GM12872 (cell line): ENCODE data around the gene GSG1.

Experiments
- CTCF ChIP-seq: IDR thresholded peaks from 3 replicates; pipeline ENCODE4 v1.5.1; 2011; ENCODE audit warnings: low read depth, mild to moderate bottlenecking, low read length, moderate library complexity; ENCODE audit not compliant: insufficient read depth

Gene GSG1

GRCh38 chr12:13090054-13090453, 13.4 kb downstream of the GSG1 start:
- TF ChIP-seq CTCF = no peak

- no peak for TF ChIP-seq CTCF
Measured at GRCh38 chr12:13088496-13088895, 15.0 kb downstream of the GSG1 start.

GRCh38 chr12:13087766-13088165, 15.7 kb downstream of the GSG1 start:
- TF ChIP-seq CTCF = no peak

- no peak for TF ChIP-seq CTCF
Measured at GRCh38 chr12:13085968-13086686, 17.3 kb downstream of the GSG1 start.

GRCh38 chr12:13084898-13085640, 18.4 kb downstream of the GSG1 start:
- no peak for TF ChIP-seq CTCF

- TF ChIP-seq CTCF = no peak
Measured at GRCh38 chr12:13082861-13083260, 20.6 kb downstream of the GSG1 start.

- TF ChIP-seq CTCF = no peak
Measured at GRCh38 chr12:13080266-13080665, 23.2 kb downstream of the GSG1 start.
